Mesangial cell (primary cell): ENCODE measurements around the gene OTUD1. TPM values are rescaled to one million over a fixed set of nuclear protein-coding genes. Genes with fewer than 3 reads are reported as not detected.

Experiments
- total RNA-seq: library from RNA; depleted of rRNA; stranded (reverse); fragments of >200 nt; gene quantifications from 2 replicates; pipeline ENCODE4 v1.2.3, GENCODE V29; 2015

The OTUD1 gene
- 3.1 and 14.8 TPM in 2 replicates for total RNA-seq

GRCh38 chr10:23438547-23439451 is at the start of gene OTUD1:
Gene OTUD1, plus strand, starts transcription at chr10:23439075. Its CDS starts 383 bp downstream, at chr10:23439458.

Other genes starting within 250 kb of the OTUD1 start
- gene PTF1A, start 246.8 kb upstream of the OTUD1 start, total RNA-seq, result not detected in 2 replicates
- gene C10orf67, start 94.3 kb upstream of the OTUD1 start, total RNA-seq, result under 0.01 and 0.38 TPM in 2 replicates